Measurements from ENCODE around the gene EFNB3. TPM values are rescaled to one million over a fixed set of nuclear protein-coding genes. Genes with fewer than 3 reads are reported as not detected.
A peak's percentile ranks its signal among the peaks of the same experiment; 100 is the strongest.

EFNB3 gene
- total RNA-seq, 4 donors from 2014 or later = 5.4 to 8.5 (median 7.6) TPM

GRCh38 chr17:7673239-7673638 lies 31.8 kb upstream of the EFNB3 start:
- intact Hi-C loops (cut with DNase I; ENCODE audit: low total_unique reads) = no loop called here
- TF ChIP-seq POLR2A (IDR thresholded peaks at IDR 0.05) = no peak
- no peak for TF ChIP-seq CTCF (IDR thresholded peaks at IDR 0.05)
- H3K4me3 ChIP-seq (ENCODE audit: low read depth, poor library complexity, severe bottlenecking) = no peak overlapping the region
- no peak for DNase-seq (ENCODE audit: low spot score in 2 of 2)
- WGBS, 2 donors = 94 to 98% methylated on average over 2 of the region's 2 CpGs

GRCh38 chr17:7674934-7675333 lies 30.1 kb upstream of the EFNB3 start:
- H3K4me3 ChIP-seq (ENCODE audit: low read depth, poor library complexity, severe bottlenecking) = no peak overlapping the region
- WGBS, 2 donors = 91% methylated on average over 12 to 14 of the region's 14 CpGs
- intact Hi-C loops (cut with DNase I; ENCODE audit: low total_unique reads) = no loop called here
- no peak for DNase-seq (ENCODE audit: low spot score in 2 of 2)
- no peak for TF ChIP-seq POLR2A (IDR thresholded peaks at IDR 0.05)
- no peak for TF ChIP-seq CTCF (IDR thresholded peaks at IDR 0.05)

GRCh38 chr17:7676533-7676932 lies 28.5 kb upstream of the EFNB3 start:
- TF ChIP-seq CTCF (IDR thresholded peaks at IDR 0.05) = no peak
- no peak for TF ChIP-seq POLR2A (IDR thresholded peaks at IDR 0.05)
- 88 to 95% methylated on average over 4 to 5 of the region's 5 CpGs for WGBS, 2 donors
- DNase-seq (ENCODE audit: low spot score in 2 of 2) = no peak
- intact Hi-C loops (cut with DNase I; ENCODE audit: low total_unique reads) = no loop called here
- no peak overlapping the region for H3K4me3 ChIP-seq (ENCODE audit: low read depth, poor library complexity, severe bottlenecking)

GRCh38 chr17:7677388-7678067 lies 27.5 kb upstream of the EFNB3 start:
- 78 to 87% methylated on average over 10 of the region's 10 CpGs for WGBS, 2 donors
- TF ChIP-seq POLR2A (IDR thresholded peaks at IDR 0.05) (no peak), CTCF (IDR thresholded peaks at IDR 0.05) (no peak)
- DNase-seq (ENCODE audit: low spot score in 2 of 2) = no peak
- intact Hi-C loops (cut with DNase I; ENCODE audit: low total_unique reads) = no loop called here
- H3K4me3 ChIP-seq (ENCODE audit: low read depth, poor library complexity, severe bottlenecking) = no peak overlapping the region

GRCh38 chr17:7684851-7685532 lies 20.0 kb upstream of the EFNB3 start:
- WGBS, 2 donors = 49 to 51% methylated on average over 15 of the region's 15 CpGs
- peak overlapping the region; percentile 15 for H3K4me3 ChIP-seq (ENCODE audit: low read depth, poor library complexity, severe bottlenecking)
- DNase-seq (ENCODE audit: low spot score in 2 of 2) = no peak
- no peak for TF ChIP-seq POLR2A (IDR thresholded peaks at IDR 0.05)
- no peak for TF ChIP-seq CTCF (IDR thresholded peaks at IDR 0.05)
- intact Hi-C loops (cut with DNase I; ENCODE audit: low total_unique reads) = no loop called here
